ENCODE data around the gene SPATS1.
A peak's percentile ranks its signal among the peaks of the same experiment; 100 is the strongest.

The SPATS1 gene, protein sequence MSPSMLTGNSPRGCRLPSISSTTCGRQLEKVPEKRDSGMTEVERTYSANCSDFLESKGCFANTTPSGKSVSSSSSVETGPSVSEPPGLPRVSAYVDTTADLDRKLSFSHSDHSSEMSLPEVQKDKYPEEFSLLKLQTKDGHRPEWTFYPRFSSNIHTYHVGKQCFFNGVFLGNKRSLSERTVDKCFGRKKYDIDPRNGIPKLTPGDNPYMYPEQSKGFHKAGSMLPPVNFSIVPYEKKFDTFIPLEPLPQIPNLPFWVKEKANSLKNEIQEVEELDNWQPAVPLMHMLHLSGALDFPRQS

DNA sequence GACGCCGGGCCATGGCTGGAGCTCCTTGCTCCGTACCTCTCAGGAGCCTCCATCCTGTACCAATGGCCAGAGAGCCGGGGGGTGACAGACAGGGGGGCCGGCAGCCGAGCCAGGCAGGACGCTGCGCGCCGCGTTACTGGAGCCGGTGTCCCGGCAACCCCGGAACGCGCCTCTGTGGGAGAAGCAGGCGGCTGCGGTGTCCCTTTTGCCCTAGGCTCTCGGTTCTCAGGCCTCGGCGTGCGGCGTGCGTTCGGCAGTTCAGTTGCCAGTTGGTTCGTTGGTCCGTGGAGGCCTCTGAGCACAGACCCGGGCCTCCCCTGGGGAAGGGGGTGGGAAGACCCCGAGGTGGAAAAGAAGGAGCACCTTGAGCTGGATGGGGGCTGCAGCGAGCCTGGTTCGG lies at the start of gene SPATS1:
Gene SPATS1, plus strand, starts transcription at position 162 of the 400 bp plus-strand sequence. CDS start 446 bp downstream, outside the sequence.
- DNase-seq (ENCODE audit: low spot score) = no peak
- TF ChIP-seq, protein P1, sequence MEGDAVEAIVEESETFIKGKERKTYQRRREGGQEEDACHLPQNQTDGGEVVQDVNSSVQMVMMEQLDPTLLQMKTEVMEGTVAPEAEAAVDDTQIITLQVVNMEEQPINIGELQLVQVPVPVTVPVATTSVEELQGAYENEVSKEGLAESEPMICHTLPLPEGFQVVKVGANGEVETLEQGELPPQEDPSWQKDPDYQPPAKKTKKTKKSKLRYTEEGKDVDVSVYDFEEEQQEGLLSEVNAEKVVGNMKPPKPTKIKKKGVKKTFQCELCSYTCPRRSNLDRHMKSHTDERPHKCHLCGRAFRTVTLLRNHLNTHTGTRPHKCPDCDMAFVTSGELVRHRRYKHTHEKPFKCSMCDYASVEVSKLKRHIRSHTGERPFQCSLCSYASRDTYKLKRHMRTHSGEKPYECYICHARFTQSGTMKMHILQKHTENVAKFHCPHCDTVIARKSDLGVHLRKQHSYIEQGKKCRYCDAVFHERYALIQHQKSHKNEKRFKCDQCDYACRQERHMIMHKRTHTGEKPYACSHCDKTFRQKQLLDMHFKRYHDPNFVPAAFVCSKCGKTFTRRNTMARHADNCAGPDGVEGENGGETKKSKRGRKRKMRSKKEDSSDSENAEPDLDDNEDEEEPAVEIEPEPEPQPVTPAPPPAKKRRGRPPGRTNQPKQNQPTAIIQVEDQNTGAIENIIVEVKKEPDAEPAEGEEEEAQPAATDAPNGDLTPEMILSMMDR (IDR thresholded peaks at IDR 0.05) = no peak
- H3K27ac ChIP-seq = no peak within 1 kb of the TSS
- peak within 1 kb of the TSS; percentile 66 for H3K4me3 ChIP-seq

DNA sequence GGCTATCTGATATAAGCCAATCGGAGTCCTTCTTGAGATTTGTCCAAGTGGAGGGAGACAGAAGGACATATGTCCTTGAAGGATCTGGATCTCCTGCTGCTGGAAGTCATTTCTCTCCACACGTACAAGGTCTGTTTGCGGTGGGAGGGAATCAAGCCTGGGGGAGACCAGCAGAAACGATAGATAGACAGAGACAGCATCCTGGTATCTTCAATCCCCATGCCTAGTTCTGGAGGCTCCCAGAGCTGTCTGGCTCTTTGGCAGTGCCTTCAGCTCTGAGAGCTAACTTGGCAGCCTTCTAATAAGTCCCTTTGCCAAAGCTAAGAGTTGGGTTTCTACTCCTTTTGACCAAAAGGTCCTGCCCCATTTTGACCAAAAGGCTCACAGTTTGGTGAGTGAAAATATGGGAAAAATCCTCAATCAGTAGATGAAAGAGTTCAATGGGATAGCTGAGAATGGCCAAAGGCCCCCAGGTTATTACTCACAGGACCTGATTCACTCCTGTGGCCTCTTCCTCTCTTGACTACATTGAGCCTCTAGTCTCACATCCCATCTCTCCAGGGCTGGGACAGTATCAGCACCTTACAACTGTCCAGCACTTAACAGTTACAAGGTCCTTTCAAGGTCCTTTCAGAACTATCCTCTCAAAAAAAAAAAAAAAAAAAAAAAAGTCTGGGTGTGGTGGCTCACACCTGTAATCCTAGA lies 49.6 kb upstream of the SPATS1 start:
- TF ChIP-seq, protein P1 (IDR thresholded peaks at IDR 0.05) = no peak
- DNase-seq (ENCODE audit: low spot score) = no peak
- H3K27ac ChIP-seq = no peak overlapping the region
- H3K4me3 ChIP-seq = no peak overlapping the region

DNA sequence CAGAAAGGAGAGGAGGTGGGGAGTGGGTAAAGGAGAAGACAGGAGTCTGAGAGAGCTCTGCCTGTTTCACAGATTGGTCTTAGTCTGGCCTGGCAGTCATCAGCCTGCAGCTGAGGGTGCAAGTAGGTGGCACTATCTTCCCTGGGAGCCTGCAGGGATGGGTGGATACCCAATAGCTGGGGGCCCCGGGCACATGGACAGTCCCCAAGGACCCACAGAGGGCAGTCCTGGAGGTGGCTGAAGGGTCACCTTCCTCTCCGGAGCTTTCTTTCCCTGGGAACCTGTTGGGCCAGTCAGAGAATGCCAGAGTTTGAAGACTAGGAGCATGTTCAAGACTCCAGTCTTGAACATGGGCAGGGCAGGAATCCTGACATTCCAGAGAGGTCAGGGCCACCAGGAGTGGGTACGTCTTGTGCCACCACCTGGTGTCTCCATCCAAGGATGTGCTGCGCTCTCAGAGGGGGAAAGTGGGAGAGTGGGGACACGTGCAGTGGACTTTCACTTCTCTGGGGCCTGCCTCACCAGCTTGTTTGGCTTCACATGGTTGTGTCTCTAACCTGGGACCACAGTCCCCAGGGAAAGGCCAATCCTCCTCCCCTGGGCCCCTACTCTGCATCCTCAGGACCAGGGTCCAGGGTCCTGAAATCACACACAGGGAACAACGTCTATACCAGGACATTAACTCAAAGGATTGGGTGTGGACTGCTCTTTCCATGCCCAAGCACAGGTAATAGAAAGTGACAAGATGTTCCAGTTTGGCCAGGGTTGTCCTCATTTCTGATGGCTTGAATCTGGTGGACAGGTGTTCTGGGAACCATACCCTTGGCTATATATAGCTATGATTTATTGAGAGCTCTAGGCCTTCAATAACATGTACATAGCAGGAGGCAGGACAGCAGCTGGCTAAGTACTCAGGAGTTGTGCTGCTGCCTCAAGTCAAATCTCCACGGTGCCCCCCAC lies 47.3 kb upstream of the SPATS1 start:
- DNase-seq (ENCODE audit: low spot score) = peak; percentile 53

DNA sequence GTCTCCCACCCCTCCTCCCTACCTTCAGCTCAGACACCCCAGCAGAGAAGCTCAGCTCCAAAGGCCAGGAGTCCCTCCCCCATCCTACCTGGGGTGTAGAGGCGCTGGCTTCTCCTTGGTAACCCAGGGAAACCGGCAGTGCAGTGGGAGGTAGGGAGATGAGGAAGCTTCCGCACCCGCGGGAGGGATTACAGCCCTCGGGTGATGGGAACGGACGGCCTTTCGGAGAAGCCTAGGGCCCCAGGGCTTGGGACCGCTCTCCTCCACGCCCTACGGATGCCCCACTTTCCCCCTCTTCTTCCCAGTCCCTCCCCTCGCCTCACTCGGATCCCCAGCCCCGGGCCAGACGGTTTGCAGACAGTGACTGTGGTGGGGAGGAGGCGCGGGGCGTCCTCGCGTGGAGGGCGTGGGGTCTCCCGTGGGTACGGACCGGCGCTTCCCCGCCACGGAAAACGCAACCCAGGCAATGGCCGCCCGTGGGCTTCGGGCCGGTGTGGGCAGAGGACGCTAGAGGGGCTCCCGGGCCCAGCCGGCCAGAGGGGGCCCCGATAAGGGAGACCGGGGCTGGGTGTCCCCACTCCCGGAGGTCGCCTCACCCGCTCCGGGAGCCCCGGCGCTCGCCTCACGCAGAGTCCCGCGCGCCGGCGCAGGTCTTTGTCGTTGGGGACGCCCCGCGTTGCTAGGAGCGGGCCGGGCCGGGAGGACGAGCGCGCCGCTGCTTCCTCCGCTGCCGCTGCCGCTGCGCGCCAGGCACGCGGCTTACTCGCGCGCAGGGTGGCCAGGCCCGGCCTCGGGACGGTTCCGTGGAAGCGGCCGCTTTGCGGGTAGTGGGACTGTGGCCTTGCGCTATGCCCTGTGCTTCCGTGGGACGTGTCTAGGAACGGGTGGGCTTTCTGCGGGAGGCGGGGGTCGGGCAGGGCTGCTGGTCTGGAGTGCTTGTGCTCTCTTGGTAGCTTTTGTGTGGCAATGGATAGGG lies 45.1 kb upstream of the SPATS1 start:
- H3K27ac ChIP-seq = no peak overlapping the region

More for the DNA sequence above, 47.3 kb upstream of the SPATS1 start:
- TF ChIP-seq, protein P1 (IDR thresholded peaks at IDR 0.05) = no peak
- H3K27ac ChIP-seq = no peak overlapping the region
- no peak overlapping the region for H3K4me3 ChIP-seq

DNA sequence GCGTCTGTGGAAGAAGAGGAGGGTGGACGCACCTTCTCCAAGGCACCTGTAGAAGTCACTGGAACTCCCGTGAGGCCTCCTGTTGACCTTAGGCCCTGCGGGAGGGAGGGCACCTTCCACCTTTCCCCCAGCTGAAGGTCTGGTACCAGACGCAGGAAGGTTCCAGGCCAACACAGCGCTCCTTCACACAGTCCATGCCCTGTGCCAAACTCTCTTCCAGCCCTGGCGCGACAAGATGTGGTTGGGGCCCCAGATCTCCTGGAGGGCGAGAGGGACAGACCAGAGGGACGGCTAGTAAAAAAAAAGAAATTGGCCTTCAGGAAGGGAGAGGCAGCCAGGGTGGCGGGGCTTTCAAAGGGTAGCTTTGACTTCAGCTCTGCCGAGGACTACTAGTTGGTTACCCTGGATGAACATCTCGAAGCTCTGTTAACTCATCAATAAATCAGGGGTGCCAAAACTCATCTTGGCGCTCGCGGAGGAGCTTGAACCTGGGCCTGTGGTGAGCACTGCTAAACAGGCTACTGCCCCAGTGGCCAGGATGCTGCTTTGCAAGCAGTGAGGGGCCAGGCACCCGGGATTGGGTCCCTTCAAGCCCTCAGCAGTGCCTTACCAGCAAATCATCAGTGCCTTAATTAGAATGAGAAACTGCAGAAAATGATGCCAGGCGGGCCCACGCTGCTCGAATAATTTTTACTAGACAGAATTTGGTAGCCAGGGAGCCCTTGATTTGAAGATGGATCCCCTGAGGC lies 44.2 kb upstream of the SPATS1 start:
- Histone ChIP-seq H3K27ac (no peak overlapping the region), H3K4me3 (peak overlapping the region; percentile 73)
- TF ChIP-seq, protein P1 (IDR thresholded peaks at IDR 0.05) = no peak
- no peak for DNase-seq (ENCODE audit: low spot score)

More for the DNA sequence above, 45.1 kb upstream of the SPATS1 start:
- DNase-seq (ENCODE audit: low spot score) = no peak
- TF ChIP-seq, protein P1 (IDR thresholded peaks at IDR 0.05) = no peak
- peak overlapping the region; percentile 73 for H3K4me3 ChIP-seq

Data from coronary artery (tissue), 2 donors.